Uterus (tissue), 2 donors: ENCODE measurements around the gene OXCT2.

Experiments used
- POLR2A ChIP-seq, 2 donors: fragments of 450-650 bp; IDR thresholded peaks; one replicate each; pipeline ENCODE4 v1.6.1; 2016; ENCODE audit warnings: antibody characterized with exemption in 2 of 2, mild to moderate bottlenecking in 1 of 2, moderate library complexity in 1 of 2
- TF ChIP-seq, protein P1 (sequence below), 4 experiments: fragments of 200-600 bp in 2 of 4; fragments of 450-650 bp in 2 of 4; sonication (generic) in 2 of 4; IDR thresholded peaks; one replicate each; pipeline ENCODE4 v1.5.1; 2016 to 2019; ENCODE audit warnings: antibody characterized with exemption in 4 of 4, mild to moderate bottlenecking in 2 of 4, moderate library complexity in 1 of 4

DNA sequence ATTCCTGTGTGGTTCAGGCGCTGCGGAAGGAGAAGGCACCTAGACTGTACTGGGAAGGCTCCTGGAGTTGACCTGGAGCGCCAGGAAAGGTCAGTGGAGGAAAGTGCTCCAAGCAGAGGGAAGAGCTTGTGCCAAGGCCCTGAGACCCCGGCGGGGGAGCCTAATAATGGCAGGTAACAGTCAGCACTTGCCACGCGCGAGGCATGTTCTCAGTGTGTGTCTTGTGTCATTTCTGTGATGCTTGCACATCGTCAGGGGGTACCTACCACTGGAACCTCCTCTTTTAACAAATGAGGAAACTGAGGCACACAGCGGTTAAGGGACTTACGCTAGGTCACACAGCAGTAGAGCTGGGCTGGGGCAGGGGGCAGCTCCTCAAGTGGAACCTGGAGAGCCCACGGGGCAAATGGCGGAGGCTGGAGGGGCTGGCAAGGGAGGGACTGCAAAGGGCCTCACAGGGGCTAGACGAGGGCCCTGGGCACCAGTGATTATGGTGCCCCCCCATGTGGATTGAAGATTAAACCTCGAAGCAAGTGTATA lies 18.5 kb upstream of the OXCT2 start:
- TF ChIP-seq, protein P1, sequence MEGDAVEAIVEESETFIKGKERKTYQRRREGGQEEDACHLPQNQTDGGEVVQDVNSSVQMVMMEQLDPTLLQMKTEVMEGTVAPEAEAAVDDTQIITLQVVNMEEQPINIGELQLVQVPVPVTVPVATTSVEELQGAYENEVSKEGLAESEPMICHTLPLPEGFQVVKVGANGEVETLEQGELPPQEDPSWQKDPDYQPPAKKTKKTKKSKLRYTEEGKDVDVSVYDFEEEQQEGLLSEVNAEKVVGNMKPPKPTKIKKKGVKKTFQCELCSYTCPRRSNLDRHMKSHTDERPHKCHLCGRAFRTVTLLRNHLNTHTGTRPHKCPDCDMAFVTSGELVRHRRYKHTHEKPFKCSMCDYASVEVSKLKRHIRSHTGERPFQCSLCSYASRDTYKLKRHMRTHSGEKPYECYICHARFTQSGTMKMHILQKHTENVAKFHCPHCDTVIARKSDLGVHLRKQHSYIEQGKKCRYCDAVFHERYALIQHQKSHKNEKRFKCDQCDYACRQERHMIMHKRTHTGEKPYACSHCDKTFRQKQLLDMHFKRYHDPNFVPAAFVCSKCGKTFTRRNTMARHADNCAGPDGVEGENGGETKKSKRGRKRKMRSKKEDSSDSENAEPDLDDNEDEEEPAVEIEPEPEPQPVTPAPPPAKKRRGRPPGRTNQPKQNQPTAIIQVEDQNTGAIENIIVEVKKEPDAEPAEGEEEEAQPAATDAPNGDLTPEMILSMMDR (IDR thresholded peaks at IDR 0.05): no peak
- no peak for TF ChIP-seq POLR2A (IDR thresholded peaks at IDR 0.05)
